Renal cortex interstitium (tissue), 11 donors: ENCODE results near the gene FBP2. TPM values are rescaled to one million over a fixed set of nuclear protein-coding genes. Genes with fewer than 3 reads are reported as not detected.
"Not testable (repeated sequence)": the region's sequence is repeated elsewhere in the genome, so short reads cannot be mapped to it uniquely, and the experiment has no call there.

Source experiments
- DNase-seq, 11 donors: peaks; one replicate each; pipeline ENCODE4 v3.0.0-alpha.2; 2013; ENCODE audit warnings: low read depth in 9 of 11, low spot score in 4 of 11; ENCODE audit errors: extremely low read depth in 1 of 11
- polyA plus RNA-seq, 3 donors: library from polyadenylated mRNA; unstranded; fragments of 120-200 nt; gene quantifications; one replicate each; pipeline ENCODE4 v1.2.1, GENCODE V29; 2013; ENCODE audit not compliant: insufficient read length in 3 of 3

The FBP2 gene
- polyA plus RNA-seq, 3 donors: not detected

DNA sequence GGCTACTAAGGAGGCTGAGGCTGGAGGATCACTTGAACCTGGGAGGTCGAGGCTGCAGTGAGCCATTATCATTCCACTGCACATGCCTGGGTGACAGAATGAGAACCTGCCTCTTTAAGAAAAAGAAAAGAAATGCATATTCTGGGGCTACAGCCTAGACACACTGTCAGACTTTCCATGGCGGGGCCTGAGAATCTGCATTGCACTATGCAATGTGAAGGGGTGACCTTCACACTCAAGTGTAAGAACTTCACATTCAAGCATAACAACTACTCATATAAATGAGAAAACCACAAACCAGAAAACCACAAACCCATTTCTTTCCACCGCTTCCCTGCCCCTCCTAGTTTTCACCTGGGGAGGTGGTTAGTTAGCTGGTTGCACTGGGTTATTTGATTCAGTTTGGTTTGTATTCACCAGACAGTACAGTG, 18.0 kb upstream of the FBP2 start:
- DNase-seq: no peak

DNA sequence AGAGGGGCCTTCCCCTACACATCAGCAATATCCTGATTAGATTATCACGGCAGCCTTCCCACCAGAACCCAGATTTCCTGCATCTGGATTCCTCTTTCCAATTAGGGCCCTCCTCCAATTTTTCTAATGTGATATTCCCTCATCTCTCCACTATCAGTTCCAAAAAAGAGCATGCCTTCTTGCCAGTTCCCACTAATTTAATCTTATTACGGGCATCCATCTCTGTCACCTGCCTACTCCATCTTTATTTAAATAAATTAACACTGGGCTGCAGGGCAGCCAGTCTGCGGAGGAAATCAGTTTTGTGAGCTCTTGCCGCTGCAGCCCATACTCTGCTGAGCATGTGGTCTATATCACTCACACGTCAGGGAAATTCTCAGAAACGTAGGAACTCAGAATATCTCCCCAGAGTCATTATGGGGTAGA, 16.6 kb upstream of the FBP2 start:
- peak in 5 of 11 donors; percentile 39 to 62 (median 48) for DNase-seq

DNA sequence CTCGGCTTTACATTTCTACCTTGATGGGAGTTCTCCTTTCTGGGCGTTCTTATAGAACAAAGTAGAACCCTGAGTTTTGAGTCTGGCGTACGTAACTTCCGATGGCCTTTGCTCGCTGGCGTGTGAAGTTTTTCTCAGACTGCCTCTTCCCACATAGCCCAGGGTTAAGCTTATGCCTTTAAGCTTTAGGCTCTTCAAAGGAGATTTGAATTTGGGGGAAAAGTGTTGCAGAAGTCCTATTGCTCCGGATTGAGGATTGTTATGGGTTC, 13.7 kb upstream of the FBP2 start:
- no peak for DNase-seq

DNA sequence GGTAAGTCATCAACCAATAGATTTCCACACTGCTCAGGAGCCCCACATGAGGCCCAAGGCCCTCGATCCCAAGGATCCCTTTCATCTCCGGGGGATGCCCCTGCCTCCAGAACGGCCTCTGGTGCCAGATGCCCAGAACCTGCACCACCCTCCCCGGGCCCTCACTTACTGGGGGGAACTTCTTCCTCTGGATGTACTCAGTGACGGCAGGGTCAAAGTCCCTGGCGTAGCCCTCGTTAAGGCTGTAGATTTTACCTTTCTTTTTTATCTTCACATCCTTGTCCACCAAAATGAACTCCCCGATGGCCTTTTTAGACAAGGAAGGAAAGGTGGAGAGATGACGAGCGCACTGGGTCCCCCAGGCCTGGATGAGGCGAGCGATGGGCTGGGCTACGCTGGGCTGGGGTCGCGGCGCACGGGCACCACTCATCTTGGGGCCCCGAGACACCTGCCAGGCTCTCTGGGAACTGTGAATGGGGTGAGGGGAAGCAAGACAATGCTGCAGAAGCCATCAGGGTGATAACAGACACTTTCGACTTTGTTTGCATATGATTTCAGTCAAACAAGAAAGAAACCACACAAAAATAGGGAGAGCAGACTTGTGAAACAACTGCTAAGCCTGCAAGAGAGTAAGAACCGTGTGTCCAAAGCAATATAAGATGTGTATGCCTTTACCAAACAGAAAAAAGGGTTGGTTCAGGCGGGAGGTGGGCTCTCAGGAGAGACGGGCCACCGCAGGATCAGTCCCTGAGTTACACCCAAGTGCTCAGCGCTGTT, 13.2 kb upstream of the FBP2 start:
- DNase-seq: no peak

DNA sequence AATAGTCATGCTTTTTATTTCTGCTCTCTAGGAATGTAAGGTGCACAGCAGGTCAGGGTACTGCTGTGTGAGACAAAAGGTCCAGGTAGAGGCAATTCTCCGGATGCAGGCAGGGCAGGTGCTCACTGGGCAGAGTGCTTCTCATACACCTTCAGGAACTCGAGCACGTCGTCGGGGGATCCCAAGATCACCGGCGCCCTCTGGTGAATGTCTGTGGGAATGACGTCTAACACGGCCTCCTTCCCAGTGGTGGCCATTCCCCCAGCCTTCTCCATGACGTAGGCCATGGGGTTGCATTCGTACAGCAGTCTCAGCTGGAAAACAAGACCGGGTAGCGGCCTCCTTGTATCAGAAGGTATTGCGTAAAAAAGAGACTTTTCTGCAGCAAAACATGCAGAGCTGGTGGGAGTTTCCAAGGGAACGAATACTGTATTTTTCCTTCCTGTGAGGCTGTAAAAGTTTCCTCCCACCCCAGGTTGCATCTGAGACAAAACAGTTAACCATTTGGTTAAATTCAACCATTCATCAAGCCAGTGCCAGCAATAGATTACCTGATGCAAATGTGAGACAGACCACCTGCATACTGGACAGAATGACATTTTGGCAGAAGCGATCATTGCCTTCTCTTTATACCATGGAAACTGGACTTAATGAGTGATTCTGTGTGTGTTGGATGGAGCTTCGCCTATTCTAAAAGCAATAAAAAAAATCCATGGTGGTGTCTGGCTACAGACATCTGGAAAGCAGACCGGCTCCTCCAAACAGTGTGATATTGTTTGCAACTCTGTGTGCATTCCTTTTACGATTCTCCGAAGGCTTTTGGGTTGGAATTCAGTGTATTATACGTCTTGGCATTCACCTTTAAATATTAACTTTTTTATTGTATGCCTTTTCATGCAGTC, 9.9 kb upstream of the FBP2 start:
- peak in 10 of 11 donors; percentile 39 to 70 (median 52) for DNase-seq

DNA sequence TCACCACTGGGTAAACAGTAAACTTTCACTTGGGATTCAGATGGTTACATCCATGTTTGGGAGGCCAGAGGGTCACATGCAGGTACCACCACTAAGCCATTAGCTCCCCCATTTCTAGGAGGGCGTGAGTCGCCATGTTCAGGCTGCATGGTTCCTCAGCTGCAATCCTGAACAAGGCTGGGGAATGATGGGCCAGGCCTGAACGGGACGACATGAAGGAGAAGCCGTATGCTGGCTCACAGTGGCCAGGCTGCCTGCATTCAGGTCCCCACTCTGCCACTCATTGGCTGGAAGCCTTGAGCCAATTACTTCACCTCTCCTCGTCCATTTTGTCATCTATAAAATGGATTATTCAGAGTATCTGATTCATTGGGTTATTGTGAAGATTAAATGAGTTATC, 9.0 kb upstream of the FBP2 start:
- DNase-seq: no peak

DNA sequence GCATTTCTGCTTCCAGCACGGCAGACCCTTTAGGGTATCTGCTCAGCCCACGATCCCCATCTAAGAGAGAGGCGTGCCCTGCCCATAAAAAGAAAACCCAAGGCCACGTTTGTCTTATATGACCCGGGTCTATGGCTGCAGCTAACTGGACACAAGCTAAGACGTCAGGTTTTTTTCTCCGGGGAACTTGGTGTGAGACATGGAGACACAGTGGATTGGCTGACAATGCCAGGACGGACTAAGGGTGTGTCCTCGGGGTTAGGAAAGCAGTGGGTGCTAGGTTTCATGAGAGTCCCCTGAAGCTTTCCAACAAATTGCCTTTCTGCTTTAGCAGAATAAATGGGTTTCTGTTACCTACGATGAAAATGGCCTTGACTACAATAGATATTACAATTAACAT, 7.1 kb upstream of the FBP2 start:
- DNase-seq: no peak

DNA sequence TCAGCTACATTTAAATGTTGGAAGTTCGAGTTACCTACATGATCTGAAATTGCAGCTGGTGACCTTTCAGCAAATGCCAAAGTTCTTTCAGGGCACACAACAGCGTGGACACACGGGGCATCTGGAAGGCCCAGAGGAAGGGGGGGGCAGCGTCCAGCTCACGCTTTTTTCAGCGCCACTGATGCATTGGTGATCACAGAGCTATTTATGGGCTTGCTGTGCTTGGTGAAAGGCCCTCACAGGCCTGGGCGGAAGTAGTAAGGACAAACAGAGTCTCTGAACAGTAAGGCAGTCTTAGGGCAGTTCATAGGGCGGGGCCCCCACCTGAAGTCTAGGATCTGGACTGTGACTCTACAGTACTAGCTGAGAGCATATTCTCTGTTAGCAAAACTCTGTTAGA, 6.6 kb upstream of the FBP2 start:
- DNase-seq: no peak

DNA sequence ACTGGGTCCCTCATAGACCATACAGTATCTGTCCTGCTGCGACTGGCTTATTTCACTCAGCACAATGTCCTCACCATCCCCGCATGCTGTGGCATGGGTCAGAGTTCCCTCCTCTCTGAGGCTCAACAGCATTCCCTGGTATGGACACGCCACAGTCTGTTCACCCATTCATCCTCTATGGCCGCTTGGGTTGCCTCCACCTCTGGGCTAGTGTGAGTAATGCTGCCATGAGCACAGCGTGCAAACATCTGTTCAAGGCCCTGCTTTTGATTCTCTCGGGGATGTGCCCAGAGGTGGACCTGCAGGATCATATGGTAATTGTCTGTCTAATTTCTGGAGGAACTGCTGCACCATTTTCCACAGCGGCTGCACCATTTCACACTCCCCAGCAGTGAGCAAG, 5.5 kb upstream of the FBP2 start:
- DNase-seq: no peak

DNA sequence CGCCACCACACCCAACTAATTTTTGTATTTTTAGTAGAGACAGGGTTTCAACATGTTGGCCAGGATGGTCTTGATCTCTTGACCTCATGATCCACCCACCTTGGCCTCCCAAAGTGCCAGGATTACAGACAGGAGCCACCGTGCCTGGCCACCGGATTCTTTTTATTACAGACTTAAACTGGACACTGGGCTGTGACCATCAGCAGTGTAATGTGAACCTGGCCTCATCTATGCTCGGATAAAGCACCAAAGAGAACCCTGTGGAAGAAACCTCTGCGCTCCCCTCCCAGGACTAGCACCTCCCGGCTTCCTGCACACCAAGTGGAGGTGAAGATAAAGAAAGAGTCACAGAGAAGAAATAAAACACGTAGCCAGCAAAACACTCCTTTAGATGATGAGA, 941 bp downstream of the FBP2 start:
- not testable (repeated sequence) for DNase-seq

DNA sequence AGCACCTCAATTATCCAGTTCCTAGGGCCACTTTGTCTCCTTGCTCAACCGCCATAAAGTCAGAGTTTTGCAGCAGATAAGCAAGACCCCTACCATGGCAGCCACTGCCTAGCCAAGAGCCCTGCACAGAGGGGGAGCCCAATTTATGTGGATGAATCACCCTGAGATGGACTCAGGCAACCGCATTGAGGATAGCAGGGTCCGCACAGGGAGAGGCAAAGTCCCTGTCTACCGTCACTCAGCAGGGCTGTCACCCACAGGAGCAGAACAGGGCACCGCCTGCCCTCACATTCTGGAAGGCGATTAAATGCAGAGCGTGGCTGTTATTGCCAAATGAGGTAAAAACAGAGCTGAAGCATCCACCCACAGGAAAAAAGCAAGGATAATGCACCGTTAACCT, 1.7 kb downstream of the FBP2 start:
- DNase-seq: no peak

DNA sequence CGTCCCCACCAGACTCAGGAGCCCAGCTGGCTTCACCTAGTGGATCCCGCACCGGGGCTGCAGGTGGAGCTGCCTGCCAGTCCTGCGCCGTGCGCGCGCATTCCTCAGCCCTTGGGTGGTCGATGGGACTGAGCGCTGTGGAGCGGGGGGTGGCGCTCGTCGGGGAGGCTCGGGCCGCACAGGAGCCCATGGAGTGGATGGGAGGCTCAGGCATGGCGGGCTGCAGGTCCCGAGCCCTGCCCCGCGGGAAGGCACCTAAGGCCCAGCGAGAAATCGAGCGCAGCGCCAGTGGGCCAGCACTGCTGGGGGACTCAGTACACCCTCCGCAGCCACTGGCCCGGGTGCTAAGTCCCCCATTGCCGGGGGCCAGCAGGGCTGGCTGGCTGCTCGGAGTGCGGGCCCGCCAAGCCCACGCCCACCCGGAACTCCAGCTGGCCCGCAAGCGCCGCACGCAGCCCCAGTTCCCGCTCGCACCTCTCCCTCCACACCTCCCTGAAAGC, 2.5 kb downstream of the FBP2 start:
- DNase-seq: not testable (repeated sequence)

DNA sequence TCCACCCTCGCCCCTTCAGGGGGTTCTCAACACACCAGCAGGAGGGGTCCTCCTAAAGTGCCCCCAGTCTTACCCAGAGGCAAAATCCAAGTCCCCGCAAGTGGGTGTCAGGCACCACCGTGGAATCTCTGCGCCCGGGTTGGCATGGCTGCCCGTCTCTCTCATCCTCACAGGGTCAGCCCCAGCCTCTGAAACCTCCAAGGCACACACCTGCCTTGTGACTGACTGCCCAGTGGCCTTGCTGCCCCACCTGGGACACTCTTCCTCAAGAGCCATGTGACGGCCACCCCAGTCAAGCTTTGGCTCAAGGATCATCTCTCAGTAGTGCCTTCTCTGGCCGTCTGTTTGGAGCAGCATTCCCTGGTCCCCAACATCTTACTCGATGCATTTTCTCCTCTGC, 4.9 kb downstream of the FBP2 start:
- no peak for DNase-seq

DNA sequence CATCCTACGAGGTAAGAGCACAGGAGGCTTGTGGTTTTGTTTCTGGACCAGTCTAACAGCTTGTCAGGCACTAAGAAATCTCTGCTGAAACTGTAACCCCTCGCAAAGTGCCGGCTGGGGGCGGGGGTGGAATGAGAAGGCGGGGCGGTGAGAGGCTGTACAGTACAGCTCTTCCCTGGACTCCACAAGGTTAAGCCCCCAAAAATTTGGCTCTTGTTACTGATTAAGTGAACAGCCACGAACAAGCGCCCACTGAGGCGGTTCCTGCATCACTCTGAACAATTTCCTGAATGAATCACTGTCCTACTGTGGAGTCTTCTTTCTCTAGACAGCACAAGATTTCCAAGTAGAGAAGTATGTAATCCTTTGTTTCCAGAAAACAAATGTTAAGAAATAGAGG, 6.8 kb downstream of the FBP2 start:
- DNase-seq: no peak

DNA sequence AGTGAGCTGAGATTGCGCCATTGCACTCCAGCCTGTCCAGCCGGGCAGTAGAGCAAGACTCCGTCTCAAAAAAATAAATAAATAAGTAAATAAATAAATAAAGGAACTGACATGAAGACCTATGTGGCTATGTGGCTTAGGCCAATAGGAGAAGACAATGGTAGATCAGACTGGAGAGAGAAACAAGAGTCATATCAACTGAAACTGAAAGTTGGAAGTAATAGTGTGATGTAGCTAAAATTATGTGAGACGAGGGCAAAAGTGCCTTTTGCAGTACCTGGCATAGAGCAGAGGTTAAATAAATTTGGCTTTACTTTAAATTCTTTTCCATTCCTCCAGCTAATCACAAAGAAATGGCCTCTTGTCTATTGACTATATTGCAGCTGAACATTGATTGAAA, 7.3 kb downstream of the FBP2 start:
- DNase-seq: no peak

DNA sequence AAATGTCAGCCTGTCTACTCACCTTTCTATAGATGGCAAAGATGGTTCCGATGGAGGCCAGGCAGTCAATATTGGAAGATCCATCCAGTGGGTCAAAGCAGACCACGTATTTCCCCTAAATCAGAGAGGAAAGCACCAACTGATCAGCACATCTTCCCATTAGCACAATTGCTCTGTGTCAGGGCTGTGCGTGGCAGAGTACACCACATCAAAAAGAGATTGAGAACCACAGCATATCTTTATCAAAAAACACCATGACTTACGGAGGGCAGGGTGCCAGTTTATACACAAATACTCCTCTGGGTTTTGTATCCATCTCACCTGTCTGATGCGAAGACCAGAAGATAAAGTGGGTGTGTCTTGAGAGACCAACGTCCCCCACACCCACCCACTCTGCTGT, 9.1 kb downstream of the FBP2 start:
- DNase-seq: no peak

DNA sequence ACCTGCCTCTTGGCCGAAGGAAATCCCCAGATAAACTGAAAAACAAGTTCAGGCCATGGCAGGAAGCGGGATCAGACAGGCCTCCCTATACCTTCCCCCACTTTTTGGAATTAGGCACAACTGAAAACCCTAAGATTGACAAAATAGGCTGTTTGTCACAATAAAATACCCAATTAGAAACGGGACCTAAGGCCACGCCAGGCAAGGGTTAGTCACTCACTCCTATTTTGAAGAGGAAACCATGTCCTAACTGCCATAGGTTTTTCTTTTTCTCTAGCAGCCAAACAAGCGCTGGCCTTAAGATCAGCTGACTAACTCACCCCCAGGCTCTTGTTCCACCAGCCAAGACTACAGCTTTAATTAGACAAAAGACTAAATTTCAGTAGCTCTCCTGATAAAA, 11.9 kb downstream of the FBP2 start:
- no peak for DNase-seq

DNA sequence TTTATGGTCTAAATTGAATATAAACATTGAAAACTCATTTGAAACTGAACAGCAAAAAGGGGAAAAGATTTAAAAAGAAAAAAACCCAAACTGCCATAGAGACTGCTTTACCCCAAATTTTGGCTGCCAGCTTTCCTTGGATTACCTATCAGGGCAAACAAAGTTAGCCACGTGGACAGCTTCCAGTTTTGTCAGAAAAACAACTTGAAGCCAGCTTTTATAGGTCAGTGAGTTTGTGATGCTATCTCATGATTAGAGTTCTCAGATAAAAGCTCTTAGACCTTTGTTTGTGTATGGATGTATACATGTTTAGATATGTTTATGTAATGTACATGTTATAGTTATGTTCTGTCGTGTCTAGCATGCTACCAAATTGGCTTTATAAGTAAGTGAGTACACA, 16.1 kb downstream of the FBP2 start:
- no peak for DNase-seq

DNA sequence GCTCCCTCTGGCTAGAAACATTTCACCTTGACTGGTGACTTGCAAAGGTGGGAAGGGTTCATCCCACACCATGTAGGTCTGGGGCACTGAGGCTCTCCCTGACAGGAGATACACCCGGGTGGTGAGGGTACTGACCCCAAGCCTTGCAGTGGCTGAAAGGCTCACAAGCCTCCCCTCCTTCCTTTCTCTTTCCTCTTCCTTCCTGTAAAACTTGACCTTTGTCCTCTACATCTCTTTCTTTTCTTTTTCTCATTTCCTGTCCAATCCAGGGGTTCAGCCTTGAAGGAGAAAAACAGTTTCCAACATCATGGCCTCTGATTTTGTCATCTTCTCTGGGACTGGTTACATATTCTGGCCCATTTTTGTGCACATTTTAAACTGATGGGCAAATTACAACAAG, 16.6 kb downstream of the FBP2 start:
- DNase-seq: no peak

DNA sequence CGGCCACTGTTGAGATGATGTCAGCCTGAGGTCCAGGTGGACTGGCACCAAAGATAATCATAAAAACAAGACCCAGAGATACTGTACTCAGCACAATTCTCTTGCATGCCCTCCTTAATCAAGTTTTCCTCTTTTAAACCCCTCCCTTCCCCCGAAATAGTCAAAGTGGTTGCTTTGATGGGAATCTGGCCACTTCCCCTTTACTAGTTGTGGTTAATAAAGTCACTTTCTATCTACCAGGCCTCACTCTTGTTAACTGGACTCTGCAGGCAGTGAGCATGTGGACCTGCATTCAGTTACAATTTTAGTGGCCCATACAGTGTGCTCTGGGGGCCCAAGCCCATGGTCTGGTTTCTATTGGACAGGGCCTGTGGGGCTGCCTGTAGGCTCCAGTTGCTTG, 17.5 kb downstream of the FBP2 start:
- no peak for DNase-seq
